ENCODE measurements around the gene CD36.

DNA sequence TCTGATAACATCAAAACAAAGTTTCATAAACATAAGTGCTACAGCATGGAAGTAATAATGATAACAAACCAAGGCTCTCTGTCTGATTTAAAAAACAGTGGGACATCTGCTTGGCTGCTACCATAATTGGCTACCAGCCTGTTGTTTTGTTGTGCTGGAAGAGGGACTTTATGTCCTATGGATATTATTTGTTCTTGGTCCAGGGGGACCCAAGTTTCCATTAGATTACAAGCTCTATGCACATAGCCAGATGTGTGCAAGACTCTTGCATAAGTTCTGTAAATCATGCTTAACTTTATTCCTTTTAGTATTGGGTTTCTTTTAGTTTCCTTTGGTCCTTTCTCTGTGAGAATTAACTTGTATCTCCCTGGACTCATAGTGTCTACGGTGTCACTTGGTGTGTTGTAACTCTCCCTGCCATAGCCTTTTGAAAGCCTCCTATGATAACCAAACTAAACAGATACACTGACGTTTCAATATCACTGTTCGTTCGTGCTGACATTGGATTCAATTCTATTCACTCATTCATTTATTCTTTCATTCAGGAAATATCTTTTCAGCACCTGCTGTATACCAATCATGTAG is 41.4 kb upstream of the CD36 start:
- TF ChIP-seq, protein P1, sequence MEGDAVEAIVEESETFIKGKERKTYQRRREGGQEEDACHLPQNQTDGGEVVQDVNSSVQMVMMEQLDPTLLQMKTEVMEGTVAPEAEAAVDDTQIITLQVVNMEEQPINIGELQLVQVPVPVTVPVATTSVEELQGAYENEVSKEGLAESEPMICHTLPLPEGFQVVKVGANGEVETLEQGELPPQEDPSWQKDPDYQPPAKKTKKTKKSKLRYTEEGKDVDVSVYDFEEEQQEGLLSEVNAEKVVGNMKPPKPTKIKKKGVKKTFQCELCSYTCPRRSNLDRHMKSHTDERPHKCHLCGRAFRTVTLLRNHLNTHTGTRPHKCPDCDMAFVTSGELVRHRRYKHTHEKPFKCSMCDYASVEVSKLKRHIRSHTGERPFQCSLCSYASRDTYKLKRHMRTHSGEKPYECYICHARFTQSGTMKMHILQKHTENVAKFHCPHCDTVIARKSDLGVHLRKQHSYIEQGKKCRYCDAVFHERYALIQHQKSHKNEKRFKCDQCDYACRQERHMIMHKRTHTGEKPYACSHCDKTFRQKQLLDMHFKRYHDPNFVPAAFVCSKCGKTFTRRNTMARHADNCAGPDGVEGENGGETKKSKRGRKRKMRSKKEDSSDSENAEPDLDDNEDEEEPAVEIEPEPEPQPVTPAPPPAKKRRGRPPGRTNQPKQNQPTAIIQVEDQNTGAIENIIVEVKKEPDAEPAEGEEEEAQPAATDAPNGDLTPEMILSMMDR (IDR thresholded peaks at IDR 0.05), result no peak
- no peak for TF ChIP-seq POLR2A (IDR thresholded peaks at IDR 0.05)

Data from breast epithelium (tissue), 3 donors.